K562 (cell line): Measurements from ENCODE around the gene IFT122. TPM values are rescaled to one million over a fixed set of nuclear protein-coding genes. Genes with fewer than 3 reads are reported as not detected.

Experiments
- ATAC-seq: fragments of 200-7000 bp; cut with Tn5 transposase; 3 replicates; pipeline ENCODE4 v1.9.1; 2020; ENCODE audit warnings: moderate library complexity
- BruUV-seq: library from RNA; stranded (reverse); fragments of 400-500 nt; replicated peaks from 2 replicates; lab custom pipeline; 2021; lab: Mats Ljungman, UMichigan
- CTCF ChIA-PET: fragments of 300-600 bp; formaldehyde crosslinking; extraction: SDS; loops from one replicate; lab custom pipeline; 2021; ENCODE audit warnings: low intra/inter-chr PET ratio; lab: Yijun Ruan, JAX
- POLR2A ChIA-PET: fragments of 300-600, 350-650 bp; sonication (Branson Sonifier 250); formaldehyde crosslinking; extraction: SDS; loops from one replicate; lab custom pipeline; 2021; ENCODE audit warnings: antibody characterized with exemption, inconsistent platforms; lab: Yijun Ruan, JAX
- DNase-seq, 4 experiments: peaks; one replicate each; pipeline versions ENCODE4 v3.0.0 to v3.0.0-alpha.2; 2011 to 2018; ENCODE audit warnings: low spot score in 3 of 4, mixed read lengths in 3 of 4; ENCODE audit errors: extremely low read depth in 1 of 4
- FAIRE-seq: peaks from 2 replicates; lab custom pipeline; 2011; peaks lifted over from hg19 to GRCh38; lab: Jason Lieb, UNC
- H2AFZ ChIP-seq: 2 replicates; pipeline ENCODE4 v1.6.0; 2011; ENCODE audit warnings: low read depth, low read length, control low read depth, inconsistent platforms
- H3K27ac ChIP-seq: fragments of 200-600 bp; 3 replicates; pipeline ENCODE4 v1.8.0; 2011; ENCODE audit warnings: low read depth, mild to moderate bottlenecking, control low read depth, inconsistent platforms, low read length, moderate library complexity, mixed read lengths; ENCODE audit errors: extremely low read depth
- H3K27me3 ChIP-seq, 2 experiments: fragments of 300-600 bp in 1 of 2; 2 replicates in 1 of 2; 3 replicates in 1 of 2; pipeline versions ENCODE4 v1.6.0 to v1.8.0; 2011; ENCODE audit warnings: inconsistent platforms in 2 of 2, low read length in 2 of 2, mild to moderate bottlenecking in 1 of 2, mixed read lengths in 1 of 2, moderate library complexity in 1 of 2; ENCODE audit not compliant: control insufficient read depth in 2 of 2, insufficient read depth in 2 of 2
- H3K36me3 ChIP-seq: fragments of 300-600 bp; 3 replicates; pipeline ENCODE4 v1.8.0; 2011; ENCODE audit warnings: mild to moderate bottlenecking, low read length, inconsistent platforms; ENCODE audit not compliant: control insufficient read depth, insufficient read depth
- H3K4me1 ChIP-seq, 2 experiments: fragments of 200-600 bp in 1 of 2; replicated peaks in 1 of 2; 2 replicates in 1 of 2; 3 replicates in 1 of 2; pipeline versions ENCODE4 v1.5.1 to v1.8.0; 2011; ENCODE audit warnings: inconsistent platforms in 2 of 2, low read length in 2 of 2, mild to moderate bottlenecking in 1 of 2, mixed read lengths in 1 of 2, moderate library complexity in 1 of 2; ENCODE audit not compliant: control insufficient read depth in 2 of 2, insufficient read depth in 2 of 2
- H3K4me2 ChIP-seq: 2 replicates; pipeline ENCODE4 v1.6.1; 2011; ENCODE audit warnings: low read length, control low read depth, inconsistent platforms, mixed read lengths; ENCODE audit not compliant: insufficient read depth
- H3K4me3 ChIP-seq: fragments of 200-600 bp; sonication (generic), shearing (Covaris generic); 2 replicates; pipeline ENCODE4 v1.5.1; 2016; ENCODE audit warnings: control low read depth, inconsistent platforms
- H3K79me2 ChIP-seq: fragments of 200-600 bp; 3 replicates; pipeline ENCODE4 v1.8.0; 2011; ENCODE audit warnings: low read length, inconsistent platforms; ENCODE audit not compliant: control insufficient read depth, insufficient read depth
- H3K9ac ChIP-seq, 2 experiments: 2 replicates each; pipeline versions ENCODE4 v1.6.0 to v1.6.1; 2011; ENCODE audit warnings: low read depth in 2 of 2, low read length in 2 of 2, control low read depth in 1 of 2, inconsistent platforms in 1 of 2, mild to moderate bottlenecking in 1 of 2, mixed read lengths in 1 of 2; ENCODE audit not compliant: insufficient read depth in 1 of 2
- H3K9me1 ChIP-seq: one replicate; pipeline ENCODE4 v1.6.0; 2011; ENCODE audit warnings: inconsistent platforms, mild to moderate bottlenecking, low read length, moderate library complexity; ENCODE audit not compliant: control insufficient read depth, insufficient read depth
- H3K9me3 ChIP-seq: replicated peaks from 2 replicates; pipeline ENCODE4 v1.5.1; 2011; ENCODE audit warnings: low read depth, low read length, inconsistent platforms; ENCODE audit not compliant: control insufficient read depth, insufficient read depth
- H4K20me1 ChIP-seq: replicated peaks from 2 replicates; pipeline ENCODE4 v1.6.1; 2011; ENCODE audit warnings: low read length, inconsistent platforms, mixed read lengths; ENCODE audit not compliant: control insufficient read depth, insufficient read depth
- AFF1 ChIP-seq, 2 experiments: fragments of 450-650 bp; IDR thresholded peaks; 2 replicates each; pipeline ENCODE4 v1.6.1; 2018; ENCODE audit warnings: mild to moderate bottlenecking in 2 of 2, low read depth in 1 of 2; ENCODE audit not compliant: partially characterized antibody in 2 of 2
- CEBPG ChIP-seq, 3 experiments: fragments of 200-800 bp in 1 of 3; sonication (Bioruptor generic) in 1 of 3; sonication (generic) in 1 of 3; formaldehyde crosslinking in 1 of 3; IDR thresholded peaks in 2 of 3; conservative IDR thresholded peaks in 1 of 3; 2 replicates each; pipeline versions ENCODE4 v1.6.1 to v1.8.0; 2016 to 2022; ENCODE audit warnings: missing compliant biosample characterization in 2 of 3, missing genetic modification characterization in 2 of 3, mild to moderate bottlenecking in 1 of 3, missing genetic modification reagents in 1 of 3
- CREB5 ChIP-seq: fragments of 250-450 bp; sonication (Bioruptor Pico); IDR thresholded peaks from 2 replicates; pipeline ENCODE4 v1.5.0; 2020; ENCODE audit warnings: mild to moderate bottlenecking
- MCM2 ChIP-seq: fragments of 450-650 bp; IDR thresholded peaks from 2 replicates; pipeline ENCODE4 v1.6.1; 2017; ENCODE audit warnings: low read depth, mild to moderate bottlenecking
- NCOA1 ChIP-seq: fragments of 450-650 bp; IDR thresholded peaks from 2 replicates; pipeline ENCODE4 v1.6.1; 2016; ENCODE audit warnings: low read depth
- RBM39 ChIP-seq: fragments of 200-400 bp; formaldehyde crosslinking; optimal IDR thresholded peaks from 2 replicates; pipeline ENCODE3; 2018; ENCODE audit warnings: low read depth, low read length
- SETDB1 ChIP-seq: IDR thresholded peaks from one replicate; pipeline ENCODE4 v1.6.1; 2012; ENCODE audit warnings: low read length, control low read depth, inconsistent platforms
- SRSF3 ChIP-seq: fragments of 200-400 bp; formaldehyde crosslinking; IDR thresholded peaks from 2 replicates; pipeline ENCODE4 v1.6.1; 2016; ENCODE audit warnings: mild to moderate bottlenecking, low read length, moderate library complexity; ENCODE audit not compliant: insufficient read depth
- TAF1 ChIP-seq: IDR thresholded peaks from 2 replicates; pipeline ENCODE4 v1.6.1; 2011; ENCODE audit warnings: mild to moderate bottlenecking, low read length, moderate library complexity; ENCODE audit not compliant: insufficient read depth, control insufficient read depth, severe bottlenecking; ENCODE audit errors: extremely low read depth
- TCF15 ChIP-seq: fragments of 250-450 bp; sonication (Bioruptor Pico); IDR thresholded peaks from 2 replicates; pipeline ENCODE4 v1.8.0; 2022; ENCODE audit warnings: moderate library complexity, mild to moderate bottlenecking, inconsistent platforms
- TRIM28 ChIP-seq: fragments of 450-650 bp; IDR thresholded peaks from 2 replicates; pipeline ENCODE4 v1.6.1; 2017
- TSC22D4 ChIP-seq: fragments of 450-650 bp; IDR thresholded peaks from 2 replicates; pipeline ENCODE4 v1.6.1; 2016; ENCODE audit warnings: missing genetic modification characterization, missing biosample characterization, control low read depth
- ZBTB2 ChIP-seq: fragments of 450-650 bp; IDR thresholded peaks from 2 replicates; pipeline ENCODE4 v1.6.1; 2016; ENCODE audit warnings: antibody characterized with exemption
- ZNF184 ChIP-seq: sonication (generic); formaldehyde crosslinking; IDR thresholded peaks from 2 replicates; pipeline ENCODE4 v1.5.0; 2020; ENCODE audit warnings: missing genetic modification reagents
- WGBS: fragments of 100-300 bp; shearing (Covaris generic); methylation state at CpG from one replicate; pipeline ENCODE4 v1.1.6; 2016; ENCODE audit warnings: low coverage, mixed read lengths; ENCODE audit not compliant: insufficient coverage; ENCODE audit errors: missing lambda C conversion rate; 5-methylcytosine and 5-hydroxymethylcytosine counted together
- in situ Hi-C: fragments of 300-500 bp; cut with MboI; formaldehyde crosslinking; loops from 4 replicates; pipeline ENCODE4 v1.15.0; 2018; ENCODE audit warnings: inconsistent platforms, mixed read lengths
- intact Hi-C: fragments of 100-400 bp; cut with micrococcal nuclease; formaldehyde crosslinking; loops from 2 replicates; pipeline ENCODE4 v1.14.2; 2022
- polyA plus RNA-seq, 8 experiments: library from polyadenylated mRNA; depleted of rRNA in 4 of 8; stranded (reverse) in 5 of 8; unstranded in 3 of 8; fragments of >200 nt; fragmentation: Nextera tagmentation in 2 of 8; fragmentation: Illumina TruSeq in 1 of 8; extraction: Ambion mirVana in 2 of 8; extraction: Trizol in 1 of 8; gene quantifications; 2 replicates each; pipeline versions ENCODE4 v1.2.1 to v1.2.3, GENCODE V29; 2011 to 2014; ENCODE audit warnings: inconsistent platforms in 1 of 8, missing spikeins in 1 of 8
- total RNA-seq, 7 experiments: library from RNA; depleted of rRNA in 6 of 7; stranded (reverse); fragments of >200 nt in 6 of 7; fragmentation: Illumina TruSeq in 2 of 7; extraction: Trizol in 2 of 7; gene quantifications; 2 replicates each; pipeline versions ENCODE4 v1.2.1 to v1.2.3, GENCODE V29; 2011 to 2021; ENCODE audit warnings: low replicate concordance in 1 of 7

Gene IFT122
- total and polyA plus RNA-seq, 9 of the 15 experiments (the other 6 are each of a cell fraction or from before 2014, with no cell fraction given) = 2.4 to 11.5 (median 7.7) TPM

GRCh38 chr3:129555616-129556357, 115.8 kb downstream of the IFT122 start:
- H3K27me3 ChIP-seq = no peaks in the 10 kb centered on the region
- H3K4me3 ChIP-seq = no peak overlapping the region
- ChIA-PET CTCF (no interaction called here), POLR2A (no interaction called here)
- peaks cover 20% of the 10 kb centered on the region; the same call in 1 of the 3 replicates for H3K36me3 ChIP-seq
- H3K4me2 ChIP-seq = no peak overlapping the region
- no peak overlapping the region for H3K27ac ChIP-seq
- DNase-seq (no peak), FAIRE-seq (no peak), ATAC-seq (no peak)
- no TSS peak for BruUV-seq
- in situ Hi-C loops (no loop called here), intact Hi-C loops (no loop called here)
- no peak overlapping the region for H2AFZ ChIP-seq
- no peaks in the 10 kb centered on the region for H4K20me1 ChIP-seq
- H3K79me2 ChIP-seq = no peaks in the 10 kb centered on the region
- H3K9me1 ChIP-seq = no peaks in the 10 kb centered on the region
- peak overlapping the region in 1 of 2 experiments; percentile 58; a peak in 1 of 4 replicates for H3K9ac ChIP-seq
- 64% methylated on average over 13 of the region's 18 CpGs for WGBS
- H3K4me1 ChIP-seq = peaks cover 7 to 45% of the 10 kb centered on the region in 2 experiments; a peak in 4 of 5 replicates
- no peaks in the 10 kb centered on the region for H3K9me3 ChIP-seq
- TF ChIP-seq SETDB1 = no peak
- TF ChIP-seq AFF1 (IDR thresholded peaks at IDR 0.05; ENCODE audit: low read depth in 1 of 2, partially characterized antibody in 2 of 2) = no peak
- no peak for TF ChIP-seq TSC22D4 (tag)
- TF ChIP-seq RBM39 = no peak
- TF ChIP-seq CREB5 (CRISPR knock-in tag) = no peak
- no peak for TF ChIP-seq NCOA1
- TF ChIP-seq ZBTB2 = no peak
- no peak for TF ChIP-seq SRSF3
- TF ChIP-seq MCM2 = no peak
- TF ChIP-seq TAF1 = no peak
- TF ChIP-seq TRIM28 = no peak
- no peak for TF ChIP-seq TCF15 (CRISPR knock-in tag)
- no peak for TF ChIP-seq CEBPG (CRISPR knock-in tag; IDR thresholded peaks at IDR 0.05)
- TF ChIP-seq CEBPG (tag; conservative IDR thresholded peaks at IDR 0.05 in 1 of 2, IDR thresholded peaks at IDR 0.05 in 1 of 2) = no peak
- no peak for TF ChIP-seq ZNF184 (CRISPR knock-in tag)
